PC-9 (cell line): ENCODE measurements around the gene SLC25A3.
A peak's percentile ranks its signal among the peaks of the same experiment; 100 is the strongest.

Experiments
- EZH2 ChIP-seq: fragments of 200-600 bp; sonication (generic); IDR thresholded peaks from 2 replicates; pipeline ENCODE4 v1.8.0; 2017; ENCODE audit warnings: antibody characterized with exemption, low read depth
- TF ChIP-seq, protein P1 (sequence below): fragments of 200-600 bp; sonication (generic); conservative IDR thresholded peaks from 2 replicates; pipeline ENCODE4 v1.6.1; 2017; ENCODE audit warnings: mixed run types, antibody characterized with exemption, mild to moderate bottlenecking, moderate library complexity

DNA sequence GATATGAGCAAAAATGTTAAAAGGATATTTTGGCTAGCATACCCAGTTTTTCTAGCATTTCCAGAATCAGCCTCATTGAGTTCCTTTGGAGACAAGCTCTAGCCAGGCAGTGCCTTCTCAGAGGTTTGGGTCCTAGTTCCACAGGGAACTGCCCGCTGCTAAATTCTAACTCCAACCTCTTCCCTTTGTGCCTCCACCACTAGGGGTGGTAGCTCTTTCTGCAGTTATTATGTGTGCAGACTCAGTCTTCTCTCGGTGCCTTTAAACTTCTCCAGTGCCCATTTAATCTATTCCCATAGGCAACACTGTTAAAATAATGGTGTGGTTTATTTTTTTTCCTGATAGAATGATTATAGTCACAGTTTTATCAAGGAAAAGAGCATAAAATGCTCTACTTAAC is 21.5 kb upstream of the SLC25A3 start:
- no peak for TF ChIP-seq EZH2
- TF ChIP-seq, protein P1, sequence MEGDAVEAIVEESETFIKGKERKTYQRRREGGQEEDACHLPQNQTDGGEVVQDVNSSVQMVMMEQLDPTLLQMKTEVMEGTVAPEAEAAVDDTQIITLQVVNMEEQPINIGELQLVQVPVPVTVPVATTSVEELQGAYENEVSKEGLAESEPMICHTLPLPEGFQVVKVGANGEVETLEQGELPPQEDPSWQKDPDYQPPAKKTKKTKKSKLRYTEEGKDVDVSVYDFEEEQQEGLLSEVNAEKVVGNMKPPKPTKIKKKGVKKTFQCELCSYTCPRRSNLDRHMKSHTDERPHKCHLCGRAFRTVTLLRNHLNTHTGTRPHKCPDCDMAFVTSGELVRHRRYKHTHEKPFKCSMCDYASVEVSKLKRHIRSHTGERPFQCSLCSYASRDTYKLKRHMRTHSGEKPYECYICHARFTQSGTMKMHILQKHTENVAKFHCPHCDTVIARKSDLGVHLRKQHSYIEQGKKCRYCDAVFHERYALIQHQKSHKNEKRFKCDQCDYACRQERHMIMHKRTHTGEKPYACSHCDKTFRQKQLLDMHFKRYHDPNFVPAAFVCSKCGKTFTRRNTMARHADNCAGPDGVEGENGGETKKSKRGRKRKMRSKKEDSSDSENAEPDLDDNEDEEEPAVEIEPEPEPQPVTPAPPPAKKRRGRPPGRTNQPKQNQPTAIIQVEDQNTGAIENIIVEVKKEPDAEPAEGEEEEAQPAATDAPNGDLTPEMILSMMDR, result peak; percentile 33; the same call in 1 of the 2 replicates
